ENCODE results near the gene PML.
"Not testable (repeated sequence)": the region's sequence is repeated elsewhere in the genome, so short reads cannot be mapped to it uniquely, and the experiment has no call there.

Gene PML

DNA sequence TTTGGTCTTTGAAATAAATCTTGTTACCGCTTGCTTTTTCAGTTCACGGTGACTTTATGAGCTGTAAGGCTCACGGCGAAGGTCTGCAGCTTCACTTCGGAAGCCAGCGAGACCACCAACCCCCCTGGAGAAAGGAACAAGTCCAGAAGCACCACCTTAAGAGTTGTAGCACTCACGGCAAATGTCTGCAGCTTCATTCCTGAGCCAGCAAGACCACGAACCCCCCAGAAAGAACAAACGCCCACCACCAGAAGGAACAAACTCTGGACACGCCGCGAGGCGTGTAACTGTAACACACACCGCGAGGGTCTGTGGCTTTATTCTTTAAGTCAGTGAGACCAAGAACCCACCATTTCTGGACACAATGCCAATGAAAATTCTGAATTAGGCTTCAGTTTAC, 59.0 kb downstream of the PML start:
- H3K4me3 ChIP-seq (ENCODE audit: low read length) = no peak overlapping the region
- no peak for TF ChIP-seq ZNF274 (IDR thresholded peaks at IDR 0.05; ENCODE audit: low read depth, low read length)

DNA sequence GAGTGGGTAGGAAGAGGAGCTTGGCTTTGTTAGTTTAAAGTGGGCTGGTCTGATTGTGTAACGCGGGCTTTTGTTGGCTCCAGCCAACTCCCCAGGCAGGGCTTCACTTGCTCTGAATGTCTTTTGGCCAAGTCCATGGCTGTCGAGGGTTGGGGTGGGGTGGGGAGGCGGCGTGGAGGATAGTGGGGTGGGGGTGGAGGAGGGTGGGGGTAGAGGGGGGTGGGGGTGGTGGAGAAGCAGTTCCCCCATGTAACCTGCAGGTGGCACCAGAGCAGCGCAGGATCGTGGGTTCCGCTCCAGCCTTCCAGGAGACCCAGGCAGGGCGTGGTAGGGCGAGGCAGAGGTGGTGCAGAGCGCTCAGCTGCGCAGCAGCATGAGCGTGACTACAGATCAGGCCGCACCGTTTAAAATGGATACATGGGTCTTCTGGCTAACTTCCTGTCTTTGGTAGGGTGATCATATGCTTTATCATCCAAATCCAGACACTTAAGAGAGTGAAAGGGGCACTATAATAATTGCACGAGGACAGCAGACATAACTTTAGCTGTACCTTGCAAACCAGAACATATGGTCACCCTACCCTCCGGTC, 59.5 kb downstream of the PML start:
- no peak overlapping the region for H3K4me3 ChIP-seq (ENCODE audit: low read length)
- no peak for TF ChIP-seq ZNF274 (IDR thresholded peaks at IDR 0.05; ENCODE audit: low read depth, low read length)

- no peak overlapping the region for H3K4me3 ChIP-seq (ENCODE audit: low read length)
- no peak for TF ChIP-seq ZNF274 (IDR thresholded peaks at IDR 0.05; ENCODE audit: low read depth, low read length)
Measured at GRCh38 chr15:74055804-74056203, 61.3 kb downstream of the PML start.

DNA sequence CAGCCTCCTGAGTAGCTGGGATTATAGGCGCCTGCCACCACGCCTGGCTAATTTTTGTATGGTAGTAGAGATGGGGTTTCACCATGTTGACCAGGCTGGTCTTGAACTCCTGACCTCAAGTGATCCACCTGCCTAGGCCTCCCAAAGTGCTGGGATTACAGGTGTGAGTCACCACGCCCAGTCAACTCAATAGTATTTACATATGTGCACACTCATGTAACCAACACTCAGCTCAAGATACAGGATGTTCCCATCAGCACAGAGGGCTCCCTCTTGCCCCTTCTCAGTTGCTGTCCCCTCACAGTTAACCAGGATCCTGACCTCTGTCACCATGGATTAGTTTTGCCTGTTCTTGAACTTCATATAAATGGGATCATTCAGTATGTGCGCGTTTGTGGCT, 61.8 kb downstream of the PML start:
- not testable (repeated sequence) for H3K4me3 ChIP-seq (ENCODE audit: low read length)

- H3K4me3 ChIP-seq (ENCODE audit: low read length) = not testable (repeated sequence)
Measured at GRCh38 chr15:74059050-74059833, 64.7 kb downstream of the PML start.

GRCh38 chr15:74060251-74060650, 65.7 kb downstream of the PML start:
- H3K4me3 ChIP-seq (ENCODE audit: low read length) = no peak overlapping the region
- no peak for TF ChIP-seq ZNF274 (IDR thresholded peaks at IDR 0.05; ENCODE audit: low read depth, low read length)

GRCh38 chr15:74062236-74062635, 67.7 kb downstream of the PML start:
- TF ChIP-seq ZNF274 (IDR thresholded peaks at IDR 0.05; ENCODE audit: low read depth, low read length) = no peak
- no peak overlapping the region for H3K4me3 ChIP-seq (ENCODE audit: low read length)

GRCh38 chr15:74062671-74063070, 68.2 kb downstream of the PML start:
- H3K4me3 ChIP-seq (ENCODE audit: low read length) = no peak overlapping the region
- no peak for TF ChIP-seq ZNF274 (IDR thresholded peaks at IDR 0.05; ENCODE audit: low read depth, low read length)

GRCh38 chr15:74063425-74064146, 69.1 kb downstream of the PML start:
- H3K4me3 ChIP-seq (ENCODE audit: low read length) = not testable (repeated sequence)

- not testable (repeated sequence) for H3K4me3 ChIP-seq (ENCODE audit: low read length)
Measured at GRCh38 chr15:74064183-74064582, 69.7 kb downstream of the PML start.

GRCh38 chr15:74064822-74065221, 70.3 kb downstream of the PML start:
- H3K4me3 ChIP-seq (ENCODE audit: low read length) = not testable (repeated sequence)

- not testable (repeated sequence) for H3K4me3 ChIP-seq (ENCODE audit: low read length)
Measured at GRCh38 chr15:74065684-74066411, 71.3 kb downstream of the PML start.

- not testable (repeated sequence) for H3K4me3 ChIP-seq (ENCODE audit: low read length)
Measured at GRCh38 chr15:74071645-74072044, 77.1 kb downstream of the PML start.

- not testable (repeated sequence) for H3K4me3 ChIP-seq (ENCODE audit: low read length)
Measured at GRCh38 chr15:74072132-74072531, 77.6 kb downstream of the PML start.

GRCh38 chr15:74072614-74073337, 78.3 kb downstream of the PML start:
- not testable (repeated sequence) for H3K4me3 ChIP-seq (ENCODE audit: low read length)

DNA sequence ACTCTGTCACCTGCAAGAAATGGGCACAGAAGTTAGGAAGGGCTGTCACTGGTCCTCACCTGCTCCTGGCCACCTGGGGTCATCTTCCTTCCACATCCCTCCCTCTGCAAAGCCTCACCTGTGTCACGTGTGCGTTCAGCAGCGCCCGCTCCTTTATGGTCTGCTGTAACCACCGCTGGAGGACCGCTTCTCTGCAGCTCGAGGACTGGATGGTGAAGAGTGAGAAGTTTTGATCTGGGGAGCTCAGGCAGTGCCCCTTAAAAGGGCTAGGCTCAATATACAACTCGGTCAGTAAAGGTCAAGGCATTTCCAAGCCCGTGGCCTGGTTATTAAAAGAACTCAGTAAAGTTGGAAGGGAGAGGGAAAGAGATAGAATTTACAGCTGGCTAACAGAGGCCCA, 81.3 kb downstream of the PML start:
- not testable (repeated sequence) for H3K4me3 ChIP-seq (ENCODE audit: low read length)

- not testable (repeated sequence) for H3K4me3 ChIP-seq (ENCODE audit: low read length)
Measured at GRCh38 chr15:74082450-74082849, 87.9 kb downstream of the PML start, which contains the start of gene GOLGA6A. Gene GOLGA6A (minus strand): TSS chr15:74082550. CDS start chr15:74082509, 41 bp downstream.

DNA sequence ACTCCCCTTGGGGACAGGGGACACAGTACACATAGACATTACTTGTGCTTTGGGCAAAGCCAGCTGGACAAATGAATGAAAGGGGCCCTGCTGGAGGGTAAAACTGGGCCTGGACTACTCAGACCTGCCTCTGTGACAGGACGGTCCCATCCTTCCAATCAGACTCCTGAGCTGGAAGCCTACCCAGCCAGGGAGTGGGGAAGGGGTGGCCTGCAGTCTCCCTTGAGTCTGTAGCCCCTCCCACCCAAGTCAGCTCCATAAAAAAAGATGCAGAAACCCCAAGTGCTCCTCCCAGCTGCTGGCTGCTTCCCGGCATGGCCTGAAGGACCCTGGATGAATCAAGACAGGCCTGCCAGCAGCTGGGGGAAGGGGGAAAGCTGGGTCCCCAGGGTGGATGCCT, 100.1 kb downstream of the PML start:
- not testable (repeated sequence) for H3K4me3 ChIP-seq (ENCODE audit: low read length)

GRCh38 chr15:74095610-74096009, 101.1 kb downstream of the PML start:
- not testable (repeated sequence) for H3K4me3 ChIP-seq (ENCODE audit: low read length)

Measured in GM08714 (cell line).